Measurements from ENCODE around the gene MIPOL1. TPM values are rescaled to one million over a fixed set of nuclear protein-coding genes. Genes with fewer than 3 reads are reported as not detected.

MIPOL1 gene
- total RNA-seq, 6 experiments from 2014 or later = 3.0 to 5.7 (median 4.0) TPM

DNA sequence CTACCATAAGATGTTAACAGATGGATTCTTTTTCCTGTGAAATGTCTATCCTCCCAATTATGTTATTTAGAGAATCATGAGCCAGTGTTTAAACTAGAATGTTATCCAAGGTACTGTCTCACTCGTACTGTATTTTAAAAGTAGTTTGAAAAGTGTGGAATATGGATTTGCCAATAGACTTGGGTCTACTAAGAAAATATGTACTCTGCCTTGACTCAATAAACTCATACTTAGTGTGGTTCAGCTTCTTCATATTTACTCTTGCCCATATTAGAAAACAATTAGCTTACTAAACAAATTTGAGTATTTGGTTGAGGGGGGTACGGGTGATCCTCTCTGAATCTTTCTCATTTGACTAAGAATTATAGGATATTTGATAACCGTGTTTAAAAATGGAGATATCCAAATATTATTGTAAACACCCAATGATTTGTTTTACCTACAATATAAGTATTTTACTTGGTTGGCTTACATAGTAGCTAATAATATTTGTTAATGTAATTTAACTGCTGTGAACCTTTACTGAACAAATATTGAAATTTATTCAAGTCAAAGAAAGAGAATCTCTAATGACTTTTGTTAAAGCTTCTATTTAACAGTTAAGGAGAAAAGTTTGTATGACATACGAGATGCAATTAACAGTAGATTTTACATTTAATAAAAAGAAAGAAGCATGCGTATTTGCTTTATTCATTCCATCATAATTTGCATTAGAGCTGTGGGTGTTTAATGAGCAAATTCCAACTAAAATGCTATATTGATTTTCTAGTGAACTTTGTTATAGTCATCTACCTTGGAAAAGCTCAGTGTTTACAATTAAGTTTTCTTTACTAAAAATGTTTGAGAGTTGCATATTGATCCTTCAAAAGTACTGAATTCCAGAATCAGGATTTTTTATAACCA is 81.2 kb downstream of the MIPOL1 start:
- no peaks in the 10 kb centered on the region for H3K9me3 ChIP-seq
- peaks cover 0 to 18% (median 0%) of the 10 kb centered on the region in 4 donors for H3K4me1 ChIP-seq
- peak overlapping the region in 2 of 3 donors; percentile 3 to 22 for H3K4me3 ChIP-seq
- peak overlapping the region in 1 of 3 donors; percentile 5 for H3K27ac ChIP-seq
- TF ChIP-seq POLR2A (IDR thresholded peaks at IDR 0.05) = no peak
- TF ChIP-seq, protein P1, sequence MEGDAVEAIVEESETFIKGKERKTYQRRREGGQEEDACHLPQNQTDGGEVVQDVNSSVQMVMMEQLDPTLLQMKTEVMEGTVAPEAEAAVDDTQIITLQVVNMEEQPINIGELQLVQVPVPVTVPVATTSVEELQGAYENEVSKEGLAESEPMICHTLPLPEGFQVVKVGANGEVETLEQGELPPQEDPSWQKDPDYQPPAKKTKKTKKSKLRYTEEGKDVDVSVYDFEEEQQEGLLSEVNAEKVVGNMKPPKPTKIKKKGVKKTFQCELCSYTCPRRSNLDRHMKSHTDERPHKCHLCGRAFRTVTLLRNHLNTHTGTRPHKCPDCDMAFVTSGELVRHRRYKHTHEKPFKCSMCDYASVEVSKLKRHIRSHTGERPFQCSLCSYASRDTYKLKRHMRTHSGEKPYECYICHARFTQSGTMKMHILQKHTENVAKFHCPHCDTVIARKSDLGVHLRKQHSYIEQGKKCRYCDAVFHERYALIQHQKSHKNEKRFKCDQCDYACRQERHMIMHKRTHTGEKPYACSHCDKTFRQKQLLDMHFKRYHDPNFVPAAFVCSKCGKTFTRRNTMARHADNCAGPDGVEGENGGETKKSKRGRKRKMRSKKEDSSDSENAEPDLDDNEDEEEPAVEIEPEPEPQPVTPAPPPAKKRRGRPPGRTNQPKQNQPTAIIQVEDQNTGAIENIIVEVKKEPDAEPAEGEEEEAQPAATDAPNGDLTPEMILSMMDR (IDR thresholded peaks at IDR 0.05) = no peak
- intact Hi-C loops (cut with DNase I) = no loop called here
- 32% methylated on average over 5 of the region's 5 CpGs for WGBS (ENCODE audit: insufficient coverage, low coverage, low lambda C conversion rate, missing lambda C conversion rate)
- H3K27me3 ChIP-seq = no peaks in the 10 kb centered on the region
- ATAC-seq (peak in 3 of 4 donors; percentile 71 to 74 (median 74)), DNase-seq (no peak)
- H3K36me3 ChIP-seq = no peaks in the 10 kb centered on the region

DNA sequence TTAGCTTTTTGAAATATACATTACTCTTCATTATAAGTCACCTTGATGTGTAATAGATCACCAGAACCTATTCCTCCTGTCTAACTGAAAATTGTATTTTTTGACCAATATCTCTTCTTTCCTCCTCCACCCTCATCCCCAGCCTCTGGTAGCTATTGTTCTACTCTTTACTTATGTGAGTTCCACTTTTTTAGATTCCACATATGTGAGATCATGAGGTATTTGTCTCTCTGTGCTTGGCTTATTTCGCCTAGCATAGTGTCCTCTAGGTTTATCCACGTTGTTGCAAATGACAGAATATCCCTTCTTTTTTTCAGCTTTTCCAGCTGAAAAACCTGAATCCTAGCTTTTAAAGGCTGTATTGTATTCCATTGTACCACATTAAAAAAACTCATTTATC is 82.1 kb downstream of the MIPOL1 start:
- 81% methylated on average over 2 of the region's 2 CpGs for WGBS (ENCODE audit: insufficient coverage, low coverage, low lambda C conversion rate, missing lambda C conversion rate)
- H3K9me3 ChIP-seq = no peaks in the 10 kb centered on the region
- intact Hi-C loops (cut with DNase I) = no loop called here
- peak overlapping the region in 1 of 3 donors; percentile 5 for H3K27ac ChIP-seq
- H3K4me1 ChIP-seq = peaks cover 0 to 18% (median 0%) of the 10 kb centered on the region in 4 donors
- ATAC-seq (peak in 1 of 4 donors; percentile 34), DNase-seq (no peak)
- no peak for TF ChIP-seq POLR2A (IDR thresholded peaks at IDR 0.05)
- TF ChIP-seq, protein P1 (IDR thresholded peaks at IDR 0.05) = no peak
- H3K27me3 ChIP-seq = no peaks in the 10 kb centered on the region
- no peaks in the 10 kb centered on the region for H3K36me3 ChIP-seq
- no peak overlapping the region for H3K4me3 ChIP-seq

DNA sequence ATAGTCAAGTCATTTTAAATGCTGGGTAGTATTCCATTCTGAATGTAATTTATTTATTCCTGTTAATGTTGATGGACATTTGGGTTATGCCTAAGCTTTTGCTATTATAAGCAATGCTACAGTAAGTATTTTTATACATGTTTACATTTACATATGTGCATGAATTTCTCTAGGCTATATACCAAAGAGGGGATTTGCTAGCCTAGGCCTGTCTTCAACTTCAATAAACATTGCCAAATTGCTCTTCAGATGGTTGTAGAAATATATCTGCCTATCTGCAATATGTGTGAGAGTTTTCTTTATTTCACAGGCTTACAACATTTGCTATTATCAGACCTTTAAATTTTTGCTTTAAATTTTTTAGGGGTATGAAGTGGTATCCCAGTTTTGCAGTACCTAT is 87.0 kb downstream of the MIPOL1 start:
- Histone ChIP-seq H3K4me3 (no peak overlapping the region), H3K9me3 (no peaks in the 10 kb centered on the region), H3K4me1 (peaks cover 0 to 10% (median 0%) of the 10 kb centered on the region in 4 donors), H3K36me3 (no peaks in the 10 kb centered on the region), H3K27me3 (no peaks in the 10 kb centered on the region), H3K27ac (no peak overlapping the region)
- no peak for TF ChIP-seq POLR2A (IDR thresholded peaks at IDR 0.05)
- TF ChIP-seq, protein P1 (IDR thresholded peaks at IDR 0.05) = no peak
- intact Hi-C loops (cut with DNase I) = no loop called here
- ATAC-seq = no peak
- DNase-seq = no peak

- Histone ChIP-seq H3K9me3 (no peaks in the 10 kb centered on the region), H3K36me3 (no peaks in the 10 kb centered on the region), H3K4me1 (peaks cover 0 to 13% (median 0%) of the 10 kb centered on the region in 4 donors), H3K27ac (no peak overlapping the region), H3K27me3 (no peaks in the 10 kb centered on the region), H3K4me3 (no peak overlapping the region)
- no peak for DNase-seq
- intact Hi-C loops (cut with DNase I) = no loop called here
- TF ChIP-seq, protein P1 (IDR thresholded peaks at IDR 0.05) = no peak
- TF ChIP-seq POLR2A (IDR thresholded peaks at IDR 0.05) = no peak
- WGBS (ENCODE audit: insufficient coverage, low coverage, low lambda C conversion rate, missing lambda C conversion rate) = 90% methylated on average over 4 of the region's 5 CpGs
- no peak for ATAC-seq
Observed at GRCh38 chr14:37285220-37285619, 87.5 kb downstream of the MIPOL1 start.
